Measurements from ENCODE around the gene SIX5.
"Not testable (repeated sequence)": the region's sequence is repeated elsewhere in the genome, so short reads cannot be mapped to it uniquely, and the experiment has no call there.

The SIX5 gene

DNA sequence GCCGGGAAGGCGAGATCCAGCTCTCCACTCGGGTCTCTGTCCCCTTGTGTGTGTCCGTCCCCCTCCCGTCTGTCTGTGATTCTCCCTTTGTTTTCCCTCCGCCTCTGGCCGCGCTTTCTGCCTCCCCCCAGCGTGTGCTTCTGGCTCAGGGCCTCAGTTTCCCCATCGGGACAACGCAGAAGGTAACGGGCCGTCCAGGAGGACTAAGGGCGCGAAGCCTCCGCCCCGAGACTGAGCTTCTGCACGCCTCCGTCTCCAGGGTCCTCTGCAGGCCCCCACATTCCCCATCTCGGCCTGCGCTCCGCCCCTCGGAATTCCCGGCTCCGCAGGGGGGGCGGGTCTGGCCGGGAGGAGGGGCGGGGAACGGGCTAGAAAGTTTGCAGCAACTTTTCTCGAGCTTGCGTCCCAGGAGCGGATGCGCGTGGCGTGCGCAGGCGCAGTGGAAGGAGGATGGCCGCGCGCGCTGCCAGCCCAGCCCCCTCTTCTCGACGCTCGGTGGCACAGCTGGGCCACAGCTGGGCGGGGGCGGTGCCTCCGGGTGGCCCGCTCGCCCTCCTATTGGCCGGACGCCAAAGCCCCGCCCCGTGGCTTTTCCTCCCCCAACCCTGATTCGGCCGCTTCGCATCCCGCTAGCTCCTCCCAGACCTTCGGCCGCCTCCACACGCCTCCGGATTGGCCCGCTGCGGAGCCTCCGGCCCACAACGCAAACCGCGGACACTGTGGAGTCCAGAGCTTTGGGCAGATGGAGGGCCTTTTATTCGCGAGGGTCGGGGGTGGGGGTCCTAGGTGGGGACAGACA is at the start of gene SIX5:
Gene SIX5, minus strand, starts transcription at position 269 of the 799 bp plus-strand sequence. CDS start 408 bp downstream, outside the sequence.
- peak; percentile 88 to 94 for DNase-seq

DNA sequence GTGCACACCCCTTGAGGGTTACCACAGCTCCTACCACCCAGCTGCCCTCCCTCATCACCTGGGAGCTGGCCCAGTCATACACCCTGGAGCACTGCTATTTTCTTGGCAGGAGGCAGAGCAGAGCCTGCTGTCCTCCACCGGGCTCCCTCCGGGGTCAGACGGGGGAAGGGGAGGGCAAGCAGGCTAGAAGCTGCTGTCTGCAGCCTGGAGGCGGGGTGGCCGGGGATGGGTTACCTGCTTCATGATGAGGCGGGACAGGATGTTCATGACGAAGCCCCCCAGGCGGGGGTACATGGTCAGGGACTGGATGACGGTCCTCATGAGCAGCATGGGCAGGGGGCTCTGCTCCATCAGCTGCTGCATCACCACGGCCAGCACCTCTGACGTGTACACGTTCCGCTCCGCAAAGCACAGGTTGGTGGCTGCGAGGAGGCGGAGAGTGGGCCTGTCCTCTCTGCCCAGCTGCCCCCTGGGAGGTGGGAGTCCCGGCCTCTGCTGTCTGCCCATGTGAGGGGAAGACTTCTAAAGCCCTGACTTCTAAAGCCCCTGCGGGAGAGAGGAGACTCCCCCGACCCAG is 48.8 kb upstream of the SIX5 start:
- no peak for DNase-seq

GRCh38 chr19:45817010-45817724 is 48.1 kb upstream of the SIX5 start:
- DNase-seq = peak; percentile 93 to 96

GRCh38 chr19:45816236-45817009 is 47.4 kb upstream of the SIX5 start:
- DNase-seq = no peak

DNA sequence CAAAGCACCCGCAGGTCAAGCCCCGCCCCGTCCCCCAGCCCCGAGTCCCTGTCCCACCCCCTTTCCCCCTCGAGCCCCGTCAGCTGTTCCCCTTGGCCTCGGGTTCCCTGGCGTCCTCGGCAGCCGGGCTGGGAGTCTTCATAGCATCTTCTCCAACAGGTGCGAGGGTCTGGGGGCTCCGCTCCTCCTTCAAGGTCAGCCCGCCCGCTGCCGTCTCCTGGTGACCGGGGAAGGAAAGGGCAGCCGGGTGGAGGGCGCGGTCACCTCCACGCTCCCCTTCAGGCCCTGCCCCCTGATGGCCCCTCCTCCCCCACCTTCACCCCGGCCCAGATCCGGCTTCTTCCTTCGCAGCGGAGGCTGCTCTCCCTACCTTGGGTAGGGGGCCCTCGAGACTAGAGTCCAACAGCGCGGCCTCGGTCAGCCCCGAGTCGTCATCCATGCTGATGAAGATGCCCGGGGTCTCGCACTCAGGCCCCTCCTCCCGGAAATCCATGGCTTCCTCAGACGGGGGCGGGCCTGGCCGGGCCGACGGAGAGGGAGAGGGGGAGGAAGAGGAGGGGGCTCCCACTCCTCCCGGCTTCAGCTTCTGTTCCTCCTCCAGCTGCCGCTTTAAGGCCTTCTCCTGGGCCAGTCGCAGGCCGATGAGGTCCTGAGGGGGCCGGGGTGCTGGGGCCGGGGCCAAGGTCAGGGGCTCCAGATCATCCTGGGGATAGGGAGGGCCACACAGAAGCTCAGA is 46.6 kb upstream of the SIX5 start:
- DNase-seq = no peak

GRCh38 chr19:45814851-45815480 is 45.9 kb upstream of the SIX5 start, which contains the start of gene RSPH6A:
TSS of gene RSPH6A (minus strand) at chr19:45815308. CDS start at chr19:45815176, 132 bp downstream.
- DNase-seq = no peak

DNA sequence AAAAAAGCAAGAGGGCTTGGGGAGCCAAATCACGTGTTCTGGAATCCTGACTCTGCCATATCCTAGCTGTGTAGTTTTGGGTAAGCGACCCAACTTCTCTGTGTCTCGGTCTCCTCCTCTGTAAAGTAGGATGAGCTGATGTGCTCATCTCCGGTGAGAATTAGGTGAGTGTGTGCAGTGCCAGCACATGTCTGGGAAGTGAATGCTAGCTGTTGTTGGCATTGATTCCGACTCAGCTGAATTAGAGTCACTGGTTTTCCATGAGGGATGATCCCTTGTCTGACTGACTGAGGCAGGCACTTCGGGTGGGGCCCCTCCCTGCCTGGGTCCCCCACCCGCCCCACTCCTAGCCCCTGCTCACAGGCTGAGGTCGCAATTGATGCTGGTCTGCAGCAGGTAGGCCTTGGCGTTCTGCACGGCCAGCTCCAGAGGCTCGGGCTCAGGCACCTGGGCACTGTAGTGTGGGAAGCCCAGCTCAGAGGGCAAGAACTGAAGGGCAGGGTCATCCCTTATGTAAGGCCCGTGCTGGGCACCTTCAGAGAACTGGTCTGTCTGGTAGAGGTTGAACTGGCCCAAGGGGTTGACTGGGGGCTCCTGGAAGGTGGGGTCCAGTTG is 45.2 kb upstream of the SIX5 start:
- DNase-seq = no peak

DNA sequence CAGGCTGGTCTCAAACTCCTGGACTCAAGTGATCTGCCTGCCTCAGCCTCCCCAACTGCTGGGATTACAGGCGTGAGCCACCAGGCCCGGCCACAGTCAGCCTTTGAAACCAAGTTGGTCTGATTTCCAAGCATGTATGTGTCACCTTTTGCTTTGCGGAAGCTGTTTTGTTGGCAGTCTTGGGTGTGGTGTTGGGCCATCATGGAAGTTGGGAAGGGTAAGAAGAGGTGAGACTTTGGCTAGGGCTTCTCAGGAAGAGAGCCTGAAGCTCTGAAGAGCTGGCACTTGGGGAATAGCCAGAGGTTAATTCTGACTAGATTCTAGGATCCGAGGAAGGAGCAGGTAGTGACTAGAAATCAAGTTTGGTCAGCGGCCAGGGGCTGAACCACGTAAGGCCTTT is 43.2 kb upstream of the SIX5 start:
- DNase-seq = no peak

- DNase-seq = no peak
Observed at GRCh38 chr19:45809643-45810159, 40.6 kb upstream of the SIX5 start.

GRCh38 chr19:45805719-45806118 is 36.7 kb upstream of the SIX5 start:
- no peak for DNase-seq

GRCh38 chr19:45804959-45805230 is 35.8 kb upstream of the SIX5 start:
- no peak for DNase-seq

DNA sequence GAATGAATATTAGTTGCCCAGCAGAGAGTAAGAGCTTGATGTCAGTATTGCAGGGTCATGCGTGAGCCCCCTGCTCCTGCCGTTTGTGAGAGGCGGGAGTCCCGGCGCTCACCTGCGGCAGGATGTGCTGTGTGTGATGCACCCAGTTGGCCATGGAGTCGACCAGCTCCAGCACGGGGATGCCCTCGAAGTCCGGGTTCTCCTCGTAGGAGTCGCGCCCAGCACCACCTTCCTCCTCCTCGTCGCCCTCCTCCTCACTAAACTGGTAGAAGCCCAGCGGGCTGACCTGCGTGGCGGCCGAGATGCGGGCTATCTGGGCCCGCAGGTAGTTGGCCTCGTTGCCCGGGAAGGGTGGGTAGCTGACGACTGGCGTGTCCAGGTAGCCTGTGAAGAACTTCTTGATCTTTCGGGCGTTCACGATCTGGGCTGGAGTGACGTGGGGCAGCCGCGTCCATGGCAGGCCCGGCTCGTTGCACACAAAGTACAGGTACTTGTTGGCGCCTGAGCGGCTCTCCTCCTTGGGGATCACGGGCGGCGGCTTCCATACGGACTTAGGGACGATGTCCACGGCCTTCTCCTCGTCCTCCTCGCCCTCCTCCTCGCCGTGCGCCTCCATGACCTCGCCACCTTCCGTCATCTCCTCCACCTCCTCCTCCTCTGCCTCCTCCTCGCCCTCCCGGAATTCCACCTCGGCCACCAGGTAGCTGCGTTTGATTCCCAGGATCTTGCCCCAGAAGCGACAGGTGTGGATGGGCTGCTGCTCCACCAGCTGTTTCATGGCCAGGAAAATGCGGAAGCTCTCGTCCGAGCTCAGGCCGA is 35.3 kb upstream of the SIX5 start:
- no peak for DNase-seq

DNA sequence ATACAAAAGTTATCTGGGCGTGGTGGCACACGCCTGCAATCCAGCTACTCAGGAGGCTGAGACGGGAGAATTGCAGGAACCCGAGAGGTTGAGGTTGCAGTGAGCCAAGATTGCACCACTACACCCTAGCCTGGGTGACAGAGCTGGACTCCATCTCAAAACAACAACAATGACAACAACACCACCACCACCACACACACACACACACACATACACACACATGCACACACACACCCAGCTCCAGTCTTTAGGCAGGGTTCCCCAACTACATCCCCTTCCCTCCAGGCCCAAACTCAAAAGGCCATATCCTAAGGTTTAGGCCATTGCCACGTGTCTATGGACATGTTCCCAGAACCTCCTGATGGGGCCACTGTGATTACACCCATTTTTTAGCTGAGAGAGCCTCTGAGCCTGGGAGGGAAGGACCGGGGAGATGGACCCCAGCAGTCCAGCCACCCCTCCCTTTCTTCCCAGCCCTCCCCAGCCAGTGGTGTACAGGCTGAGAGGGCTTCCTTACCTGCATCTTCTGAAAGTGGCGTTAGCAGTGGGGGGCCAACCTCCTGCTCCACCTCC is 32.6 kb upstream of the SIX5 start:
- DNase-seq = no peak

DNA sequence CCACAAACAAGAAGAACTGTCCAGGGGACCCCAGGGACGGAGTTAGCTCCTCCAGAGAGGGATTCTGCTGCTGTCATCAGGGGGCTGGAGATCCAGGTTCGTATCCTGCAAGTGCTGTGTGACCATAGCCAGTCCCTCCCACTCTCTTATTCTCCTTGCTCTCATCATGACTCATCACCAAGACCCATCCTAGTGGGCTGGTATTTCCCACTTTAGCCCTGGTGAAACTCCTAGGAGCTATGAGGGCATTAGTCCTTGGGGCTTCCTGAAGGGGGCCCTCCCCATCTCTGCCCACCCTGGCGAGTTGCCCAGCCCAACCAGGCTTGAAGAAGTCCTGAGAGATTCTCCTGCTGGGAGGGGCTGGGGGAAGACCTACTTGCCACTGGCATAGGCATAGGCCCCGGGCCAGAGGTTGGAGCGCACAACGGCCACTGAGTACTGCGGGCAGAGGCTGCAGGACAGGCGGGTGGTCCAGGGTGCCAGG is 31.1 kb upstream of the SIX5 start:
- no peak for DNase-seq

GRCh38 chr19:45799541-45799940 is 30.5 kb upstream of the SIX5 start:
- not testable (repeated sequence) for DNase-seq

- peak; percentile 36 to 67 for DNase-seq
Observed at GRCh38 chr19:45798995-45799517, 30.0 kb upstream of the SIX5 start.

DNA sequence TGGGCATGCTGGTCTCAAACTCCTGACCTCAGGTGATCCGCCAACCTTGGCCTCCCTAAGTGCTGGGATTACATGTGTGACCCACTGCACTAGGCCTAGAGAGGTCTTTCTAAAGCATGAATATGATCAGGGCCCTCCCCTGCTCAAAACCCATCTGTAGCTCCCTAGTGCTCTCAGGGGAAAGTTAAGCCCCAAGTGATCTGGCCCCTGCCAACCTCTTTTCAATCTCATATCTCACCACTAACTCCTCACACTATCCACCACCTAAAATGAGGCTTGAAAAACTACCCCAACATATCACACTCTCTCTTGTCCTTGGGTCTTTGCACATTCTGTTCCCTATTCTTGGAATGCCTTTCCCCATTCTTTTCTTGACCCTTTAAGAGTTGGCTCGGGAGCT is 25.6 kb upstream of the SIX5 start:
- DNase-seq = no peak

DNA sequence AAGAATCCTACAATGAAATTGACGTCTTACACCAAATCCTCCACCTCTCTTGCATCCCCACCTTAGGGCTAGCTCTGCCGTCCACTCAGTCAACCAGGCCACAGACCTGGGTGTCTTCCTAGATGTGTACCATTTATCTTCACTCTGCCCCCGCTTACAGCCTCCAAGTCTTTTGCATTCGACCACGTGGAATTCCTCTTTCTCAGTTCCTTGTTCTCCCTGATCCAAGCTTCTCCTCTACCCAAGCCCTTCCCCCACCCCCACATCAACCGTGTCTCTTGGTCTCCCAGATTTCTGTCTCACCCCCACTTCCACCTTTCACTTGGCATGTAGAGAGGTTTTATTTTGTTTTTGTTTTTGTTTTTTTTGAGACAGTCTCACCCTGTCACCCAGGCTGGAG is 24.8 kb upstream of the SIX5 start:
- DNase-seq = no peak

- DNase-seq = no peak
Observed at GRCh38 chr19:45793178-45793564, 24.1 kb upstream of the SIX5 start.
